B cell (primary cell): ENCODE results near the gene KIF26B. TPM values are rescaled to one million over a fixed set of nuclear protein-coding genes. Genes with fewer than 3 reads are reported as not detected.

ENCODE experiments used
- ATAC-seq: fragments of 200-7000 bp; cut with Tn5 transposase; one replicate; pipeline ENCODE4 v1.10.0; 2021; ENCODE audit warnings: low read depth, mild to moderate bottlenecking, moderate number of reproducible peaks, moderate library complexity
- CTCF ChIA-PET: fragments of 350-600 bp; sonication (Branson Sonifier 250); formaldehyde crosslinking; loops from one replicate; lab custom pipeline; 2021; ENCODE audit warnings: antibody characterized with exemption, inconsistent platforms; lab: Charles Lee
- POLR2A ChIA-PET: fragments of 350-600 bp; sonication (Branson Sonifier 250); formaldehyde crosslinking; loops from one replicate; lab custom pipeline; 2021; ENCODE audit warnings: antibody characterized with exemption; lab: Charles Lee
- DNase-seq: peaks from one replicate; pipeline ENCODE4 v3.0.0; 2013
- H2AFZ ChIP-seq: 2 replicates; pipeline ENCODE4 v1.6.1; 2012; ENCODE audit warnings: mild to moderate bottlenecking, low read depth, low read length; ENCODE audit not compliant: insufficient read depth, poor library complexity, severe bottlenecking
- H3K27ac ChIP-seq, 2 donors: 1 replicate in 1 of 2; 2 replicates in 1 of 2; pipeline ENCODE4 v1.5.1; 2012 to 2013; ENCODE audit warnings: low read length in 2 of 2, mild to moderate bottlenecking in 2 of 2, moderate library complexity in 1 of 2
- H3K27me3 ChIP-seq, 4 experiments: fragments of 200-600 bp in 1 of 4; sonication (generic) in 1 of 4; replicated peaks in 1 of 4; 1 replicate in 2 of 4; 2 replicates in 2 of 4; pipeline versions ENCODE4 v1.6.1 to v1.7.0; 2013 to 2016; ENCODE audit warnings: low read length in 3 of 4, mild to moderate bottlenecking in 2 of 4, mixed read lengths in 1 of 4, moderate library complexity in 1 of 4; ENCODE audit not compliant: insufficient read depth in 4 of 4, control insufficient read depth in 3 of 4; ENCODE audit errors: control extremely low read depth in 1 of 4
- H3K36me3 ChIP-seq, 2 experiments: replicated peaks in 1 of 2; 1 replicate in 1 of 2; 2 replicates in 1 of 2; pipeline versions ENCODE4 v1.6.1 to v1.7.1; 2013; ENCODE audit warnings: low read length in 1 of 2; ENCODE audit not compliant: insufficient read depth in 2 of 2, control insufficient read depth in 1 of 2; ENCODE audit errors: control extremely low read depth in 1 of 2, extremely low read depth in 1 of 2
- H3K4me1 ChIP-seq, 2 donors: fragments of 200-600 bp in 1 of 2; sonication (generic) in 1 of 2; 1 replicate in 1 of 2; 2 replicates in 1 of 2; pipeline versions ENCODE4 v1.5.1 to v1.6.1; 2013 to 2017; ENCODE audit warnings: low read length in 2 of 2; ENCODE audit not compliant: control insufficient read depth in 2 of 2, insufficient read depth in 2 of 2
- H3K4me2 ChIP-seq: replicated peaks from 2 replicates; pipeline ENCODE3; 2012; ENCODE audit warnings: mild to moderate bottlenecking, low read depth, low read length; ENCODE audit not compliant: poor library complexity, severe bottlenecking
- H3K4me3 ChIP-seq, 5 experiments: fragments of 200-600 bp in 1 of 5; sonication (generic) in 1 of 5; 1 replicate in 3 of 5; 2 replicates in 2 of 5; pipeline versions ENCODE4 v1.5.1 to v1.7.0; 2011 to 2016; ENCODE audit warnings: low read length in 4 of 5, mild to moderate bottlenecking in 4 of 5, low read depth in 2 of 5, control low read depth in 1 of 5, moderate library complexity in 1 of 5; ENCODE audit not compliant: insufficient read depth in 1 of 5; ENCODE audit errors: control extremely low read depth in 1 of 5, extremely low read depth in 1 of 5
- H3K79me2 ChIP-seq: fragments of 200-600 bp; sonication (generic); one replicate; pipeline ENCODE4 v1.6.0; 2016; ENCODE audit warnings: low read length; ENCODE audit not compliant: control insufficient read depth, insufficient read depth
- H3K9ac ChIP-seq: fragments of 200-600 bp; sonication (generic); 2 replicates; pipeline ENCODE4 v1.6.1; 2017; ENCODE audit warnings: mild to moderate bottlenecking, low read length, moderate library complexity
- H3K9me3 ChIP-seq, 3 donors: one replicate each; pipeline versions ENCODE4 v1.6.1 to v1.7.1; 2013; ENCODE audit warnings: low read length in 2 of 3; ENCODE audit not compliant: control insufficient read depth in 2 of 3, insufficient read depth in 1 of 3; ENCODE audit errors: control extremely low read depth in 1 of 3
- H4K20me1 ChIP-seq: 2 replicates; pipeline ENCODE4 v1.6.0; 2012; ENCODE audit warnings: mild to moderate bottlenecking, low read length; ENCODE audit not compliant: insufficient read depth, control insufficient read depth, poor library complexity, severe bottlenecking
- H3K27ac Mint-ChIP-seq: one replicate; pipeline ENCODE4 v1.8.0; 2021; ENCODE audit warnings: mixed read lengths
- H3K27me3 Mint-ChIP-seq: one replicate; pipeline ENCODE4 v1.8.0; 2021; ENCODE audit warnings: mixed read lengths
- H3K4me1 Mint-ChIP-seq: one replicate; pipeline ENCODE4 v1.8.0; 2021; ENCODE audit warnings: mixed read lengths
- H3K4me3 Mint-ChIP-seq: one replicate; pipeline ENCODE4 v1.8.0; 2021; ENCODE audit warnings: mixed read lengths
- H3K9me3 Mint-ChIP-seq: one replicate; pipeline ENCODE4 v1.8.0; 2022; ENCODE audit warnings: mixed read lengths; ENCODE audit not compliant: insufficient read depth
- CTCF ChIP-seq: fragments of 200-600 bp; IDR thresholded peaks from one replicate; pipeline ENCODE4 v1.8.0; 2022; ENCODE audit warnings: antibody characterized with exemption, mild to moderate bottlenecking
- EZH2 ChIP-seq: IDR thresholded peaks from 2 replicates; pipeline ENCODE4 v1.6.1; 2012; ENCODE audit warnings: borderline replicate concordance, low read depth, mild to moderate bottlenecking, moderate library complexity, low read length; ENCODE audit not compliant: insufficient read depth, poor library complexity, severe bottlenecking
- WGBS: methylation state at CpG from one replicate; pipeline ENCODE4 v1.1.5; 2013; ENCODE audit warnings: missing lambda C conversion rate; ENCODE audit not compliant: insufficient coverage; 5-methylcytosine and 5-hydroxymethylcytosine counted together
- intact Hi-C: fragments of 100-400 bp; cut with micrococcal nuclease; formaldehyde crosslinking; loops from one replicate; pipeline ENCODE4 v1.10.0; 2022
- polyA plus RNA-seq: library from polyadenylated mRNA; depleted of rRNA; stranded (reverse); fragments of >200 nt; gene quantifications from 2 replicates; pipeline ENCODE4 v1.2.3, GENCODE V29; 2012
- total RNA-seq, 2 donors: library from RNA; stranded (reverse); fragments of 120-200 nt in 1 of 2; gene quantifications; 1 replicate in 1 of 2; 2 replicates in 1 of 2; pipeline versions ENCODE4 v1.2.3 to v1.2.4, GENCODE V29; 2013 to 2022

The KIF26B gene
- total and polyA plus RNA-seq, 2 donors (not counting 1 experiment from before 2014, with no cell fraction given) = 0.62 TPM; not detected in 1

GRCh38 chr1:245110406-245110805 is 44.4 kb upstream of the KIF26B start:
- H3K4me3 ChIP-seq = no peak overlapping the region
- no peaks in the 10 kb centered on the region for H3K79me2 ChIP-seq
- intact Hi-C loops = no loop called here
- ATAC-seq = no peak
- Mint-ChIP-seq H3K4me3 (no peak overlapping the region), H3K9me3 (no peaks in the 10 kb centered on the region), H3K27me3 (peaks cover 4% of the 10 kb centered on the region), H3K27ac (no peak overlapping the region), H3K4me1 (no peaks in the 10 kb centered on the region)
- no peak overlapping the region for H3K4me2 ChIP-seq
- no peaks in the 10 kb centered on the region for H3K36me3 ChIP-seq
- H3K27ac ChIP-seq = no peak overlapping the region
- no peaks in the 10 kb centered on the region for H3K9me3 ChIP-seq
- H3K9ac ChIP-seq = no peak overlapping the region
- no peak overlapping the region for H2AFZ ChIP-seq
- ChIA-PET POLR2A (no interaction called here), CTCF (no interaction called here)
- no peaks in the 10 kb centered on the region for H3K27me3 ChIP-seq
- no peak for DNase-seq
- no CpG with 5 or more reads among the region's 2 CpGs for WGBS
- no peaks in the 10 kb centered on the region for H3K4me1 ChIP-seq
- TF ChIP-seq CTCF = no peak
- TF ChIP-seq EZH2 = no peak
- no peaks in the 10 kb centered on the region for H4K20me1 ChIP-seq

- intact Hi-C loops = no loop called here
- H3K4me3 Mint-ChIP-seq = no peak overlapping the region
Observed at GRCh38 chr1:245111073-245111472, 43.7 kb upstream of the KIF26B start.

More at GRCh38 chr1:245111073-245111472, 43.7 kb upstream of the KIF26B start:
- ATAC-seq = no peak
- no peaks in the 10 kb centered on the region for H3K9me3 Mint-ChIP-seq
- Histone ChIP-seq H3K9me3 (no peaks in the 10 kb centered on the region), H3K36me3 (no peaks in the 10 kb centered on the region), H3K79me2 (no peaks in the 10 kb centered on the region), H2AFZ (no peak overlapping the region), H4K20me1 (no peaks in the 10 kb centered on the region), H3K27ac (no peak overlapping the region), H3K27me3 (no peaks in the 10 kb centered on the region), H3K4me1 (no peaks in the 10 kb centered on the region), H3K4me2 (no peak overlapping the region), H3K9ac (no peak overlapping the region), H3K4me3 (no peak overlapping the region)
- H3K27ac Mint-ChIP-seq = no peak overlapping the region
- WGBS = 90% methylated on average over 2 of the region's 6 CpGs
- no peaks in the 10 kb centered on the region for H3K4me1 Mint-ChIP-seq
- H3K27me3 Mint-ChIP-seq = peaks cover 4% of the 10 kb centered on the region
- POLR2A ChIA-PET = no interaction called here
- TF ChIP-seq CTCF (no peak), EZH2 (no peak)
- CTCF ChIA-PET = no interaction called here
- DNase-seq = no peak
